Neural cell (in vitro differentiated cells): ENCODE data around the gene B4GALNT3. TPM values are rescaled to one million over a fixed set of nuclear protein-coding genes. Genes with fewer than 3 reads are reported as not detected.

Source experiments
- H2AFZ ChIP-seq: fragments of 200-600, 300-800 bp; sonication (generic), shearing (Covaris generic); 2 replicates; pipeline ENCODE4 v1.6.0; 2014; ENCODE audit warnings: low read depth, mild to moderate bottlenecking, antibody characterized with exemption, low read length, moderate library complexity
- H3F3A ChIP-seq: fragments of 200-600 bp; shearing (Covaris generic); 2 replicates; pipeline ENCODE4 v1.6.1; 2016; ENCODE audit warnings: mild to moderate bottlenecking, moderate library complexity, mixed read lengths, antibody characterized with exemption, low read length; ENCODE audit not compliant: insufficient read depth, poor library complexity, severe bottlenecking
- H3K27ac ChIP-seq: fragments of 200-600, 300-800 bp; sonication (generic), shearing (Covaris generic); 2 replicates; pipeline ENCODE4 v1.5.1; 2014; ENCODE audit warnings: mild to moderate bottlenecking, low read length, moderate library complexity
- H3K27me3 ChIP-seq: fragments of 300-800, 200-600 bp; sonication (generic), shearing (Covaris generic); 2 replicates; pipeline ENCODE4 v1.6.0; 2014; ENCODE audit warnings: mild to moderate bottlenecking, low read depth, low read length, moderate library complexity; ENCODE audit not compliant: insufficient read depth
- H3K36me3 ChIP-seq: fragments of 300-800, 200-600 bp; sonication (generic), shearing (Covaris generic); 2 replicates; pipeline ENCODE4 v1.5.1; 2014; ENCODE audit warnings: mild to moderate bottlenecking, antibody characterized with exemption, low read length, moderate library complexity; ENCODE audit not compliant: insufficient read depth
- H3K4me2 ChIP-seq: fragments of 300-800, 200-600 bp; sonication (generic), shearing (Covaris generic); 2 replicates; pipeline ENCODE4 v1.6.0; 2014; ENCODE audit warnings: mild to moderate bottlenecking, low read length
- H3K4me3 ChIP-seq: fragments of 300-800, 200-600 bp; sonication (generic), shearing (Covaris generic); 2 replicates; pipeline ENCODE4 v1.5.1; 2014; ENCODE audit warnings: mild to moderate bottlenecking, low read length, moderate library complexity
- H3K79me2 ChIP-seq: fragments of 200-600 bp; shearing (Covaris generic); replicated peaks from 2 replicates; pipeline ENCODE4 v1.6.0; 2014; ENCODE audit warnings: mild to moderate bottlenecking, low read length, moderate library complexity; ENCODE audit not compliant: insufficient read depth
- H3K9ac ChIP-seq: fragments of 300-800, 200-600 bp; sonication (generic), shearing (Covaris generic); 2 replicates; pipeline ENCODE4 v1.6.1; 2016; ENCODE audit warnings: mild to moderate bottlenecking, low read length, mixed read lengths
- H3K9me2 ChIP-seq: fragments of 200-600 bp; shearing (Covaris generic); 2 replicates; pipeline ENCODE4 v1.6.1; 2016; ENCODE audit warnings: mild to moderate bottlenecking, low read length, mixed read lengths; ENCODE audit not compliant: insufficient read depth
- H3K9me3 ChIP-seq: fragments of 200-600, 300-800 bp; sonication (generic), shearing (Covaris generic); 2 replicates; pipeline ENCODE4 v1.6.1; 2016; ENCODE audit warnings: mild to moderate bottlenecking, mixed run types, low read length, moderate library complexity, mixed read lengths
- H4K20me1 ChIP-seq: fragments of 200-600 bp; shearing (Covaris generic); 2 replicates; pipeline ENCODE4 v1.6.1; 2016; ENCODE audit warnings: mild to moderate bottlenecking, mixed run types; ENCODE audit not compliant: insufficient read depth
- CTCF ChIP-seq: fragments of 450-650 bp; IDR thresholded peaks from 2 replicates; pipeline ENCODE4 v1.5.1; 2014; ENCODE audit warnings: antibody characterized with exemption, mild to moderate bottlenecking, moderate library complexity; ENCODE audit not compliant: poor library complexity, severe bottlenecking
- EP300 ChIP-seq: fragments of 450-650 bp; conservative IDR thresholded peaks from 2 replicates; pipeline ENCODE4 v1.6.1; 2014; ENCODE audit warnings: antibody characterized with exemption, mild to moderate bottlenecking, moderate library complexity; ENCODE audit not compliant: poor library complexity, severe bottlenecking
- EZH2 ChIP-seq: fragments of 200-600, 300-800 bp; shearing (Covaris generic), sonication (generic); IDR thresholded peaks from 2 replicates; pipeline ENCODE4 v1.6.1; 2014; ENCODE audit warnings: antibody characterized with exemption, low read length, borderline replicate concordance, mild to moderate bottlenecking; ENCODE audit not compliant: insufficient read depth, poor library complexity, severe bottlenecking
- MXI1 ChIP-seq: fragments of 450-650 bp; conservative IDR thresholded peaks from 2 replicates; pipeline ENCODE4 v1.6.1; 2014; ENCODE audit warnings: antibody characterized with exemption, mild to moderate bottlenecking; ENCODE audit not compliant: poor library complexity, severe bottlenecking
- POLR2AphosphoS5 ChIP-seq: IDR thresholded peaks from 2 replicates; pipeline ENCODE4 v1.6.1; 2012
- RAD21 ChIP-seq: fragments of 450-650 bp; conservative IDR thresholded peaks from 2 replicates; pipeline ENCODE4 v1.6.1; 2014; ENCODE audit warnings: antibody characterized with exemption, mild to moderate bottlenecking, moderate library complexity
- REST ChIP-seq: IDR thresholded peaks from 2 replicates; pipeline ENCODE4 v1.6.1; 2012; ENCODE audit warnings: borderline replicate concordance
- SMC3 ChIP-seq: fragments of 450-650 bp; conservative IDR thresholded peaks from 2 replicates; pipeline ENCODE4 v1.6.1; 2014; ENCODE audit warnings: antibody characterized with exemption, mild to moderate bottlenecking, moderate library complexity; ENCODE audit not compliant: poor library complexity
- polyA plus RNA-seq: library from polyadenylated mRNA; depleted of rRNA; stranded (reverse); fragments of >200 nt; gene quantifications from 2 replicates; pipeline ENCODE4 v1.2.3, GENCODE V29; 2014

Gene B4GALNT3
- polyA plus RNA-seq, 1 donor from 2014 or later = 6.7 TPM

GRCh38 chr12:473198-473597 is 13.5 kb downstream of the B4GALNT3 start:
- Histone ChIP-seq H3K4me3 (no peak overlapping the region), H3K27me3 (no peaks in the 10 kb centered on the region), H3K9me3 (no peaks in the 10 kb centered on the region), H3K4me2 (no peak overlapping the region), H2AFZ (no peak overlapping the region), H3K36me3 (no peaks in the 10 kb centered on the region), H3K79me2 (no peaks in the 10 kb centered on the region), H3K27ac (no peak overlapping the region), H3K9me2 (no peaks in the 10 kb centered on the region), H3F3A (no peaks in the 10 kb centered on the region), H3K9ac (no peak overlapping the region), H4K20me1 (no peaks in the 10 kb centered on the region)
- TF ChIP-seq POLR2AphosphoS5 = no peak
- TF ChIP-seq CTCF = no peak
- TF ChIP-seq REST = no peak

GRCh38 chr12:473863-474577 is 14.3 kb downstream of the B4GALNT3 start:
- no peak overlapping the region for H3K27ac ChIP-seq
- no peaks in the 10 kb centered on the region for H3K9me2 ChIP-seq
- H3K4me2 ChIP-seq = no peak overlapping the region
- no peak for TF ChIP-seq RAD21
- no peak for TF ChIP-seq MXI1
- no peak for TF ChIP-seq EZH2
- no peak for TF ChIP-seq POLR2AphosphoS5
- TF ChIP-seq SMC3 = no peak
- no peak for TF ChIP-seq EP300
- TF ChIP-seq REST = no peak
- TF ChIP-seq CTCF = no peak
- H3K4me3 ChIP-seq = no peak overlapping the region
- no peaks in the 10 kb centered on the region for H3K36me3 ChIP-seq
- H3F3A ChIP-seq = no peaks in the 10 kb centered on the region
- no peaks in the 10 kb centered on the region for H4K20me1 ChIP-seq
- no peaks in the 10 kb centered on the region for H3K79me2 ChIP-seq
- no peak overlapping the region for H2AFZ ChIP-seq
- no peaks in the 10 kb centered on the region for H3K9me3 ChIP-seq
- H3K27me3 ChIP-seq = no peaks in the 10 kb centered on the region
- H3K9ac ChIP-seq = no peak overlapping the region
